GM18868 (cell line): Measurements from ENCODE around the gene MAST3.
A peak's percentile ranks its signal among the peaks of the same experiment; 100 is the strongest.

Experiments
- ATAC-seq: cut with Tn5 transposase; IDR thresholded peaks from one replicate; pipeline ENCODE4 v1.9.1; 2021; ENCODE audit warnings: mild to moderate bottlenecking, moderate library complexity; ENCODE audit not compliant: unreplicated experiment

The MAST3 gene

GRCh38 chr19:18174983-18175382 lies 77.4 kb downstream of the MAST3 start:
- ATAC-seq = no peak

GRCh38 chr19:18176367-18177310 lies 79.1 kb downstream of the MAST3 start:
- no peak for ATAC-seq

- ATAC-seq = no peak
These were observed 82.4 kb downstream of the MAST3 start for GRCh38 chr19:18179957-18180356.

GRCh38 chr19:18183529-18183928 lies 86.0 kb downstream of the MAST3 start:
- no peak for ATAC-seq

- no peak for ATAC-seq
These were observed 88.0 kb downstream of the MAST3 start for GRCh38 chr19:18185538-18185937.

GRCh38 chr19:18190278-18190677 lies 92.7 kb downstream of the MAST3 start:
- ATAC-seq = no peak

GRCh38 chr19:18191640-18192062 lies 94.1 kb downstream of the MAST3 start:
- no peak for ATAC-seq

GRCh38 chr19:18192673-18193387 lies 95.3 kb downstream of the MAST3 start, which contains the start of gene MPV17L2:
TSS of gene MPV17L2 (plus strand) at chr19:18193218. CDS start at chr19:18193282, 64 bp downstream.
- peak; percentile 86 for ATAC-seq

- no peak for ATAC-seq
These were observed 96.0 kb downstream of the MAST3 start for GRCh38 chr19:18193388-18194180.

GRCh38 chr19:18194181-18194530 lies 96.6 kb downstream of the MAST3 start:
- ATAC-seq = no peak

GRCh38 chr19:18194554-18195238 lies 97.1 kb downstream of the MAST3 start:
- no peak for ATAC-seq

GRCh38 chr19:18196511-18196845 lies 98.9 kb downstream of the MAST3 start:
- no peak for ATAC-seq

- ATAC-seq = no peak
These were observed 99.7 kb downstream of the MAST3 start for GRCh38 chr19:18197306-18197705.

- ATAC-seq = no peak
These were observed 100.4 kb downstream of the MAST3 start for GRCh38 chr19:18197941-18198340.

GRCh38 chr19:18198374-18198773 lies 100.8 kb downstream of the MAST3 start:
- ATAC-seq = no peak
